ENCODE data around the gene TMEM175. TPM values are rescaled to one million over a fixed set of nuclear protein-coding genes. Genes with fewer than 3 reads are reported as not detected.

The TMEM175 gene
- total RNA-seq, 1 experiment from 2014 or later: 22.3 TPM

GRCh38 chr4:911221-911751 lies 21.0 kb upstream of the TMEM175 start:
- Mint-ChIP-seq H3K4me3 (ENCODE audit: unreplicated experiment) (no peak overlapping the region), H3K27ac (ENCODE audit: unreplicated experiment) (no peak overlapping the region), H3K4me1 (ENCODE audit: low read depth, unreplicated experiment) (no peaks in the 10 kb centered on the region), H3K36me3 (ENCODE audit: insufficient read depth, unreplicated experiment) (peaks cover 31% of the 10 kb centered on the region), H3K9me3 (ENCODE audit: unreplicated experiment) (no peaks in the 10 kb centered on the region), H3K27me3 (ENCODE audit: insufficient read depth, unreplicated experiment) (no peaks in the 10 kb centered on the region)
- Histone ChIP-seq H3K4me1 (no peaks in the 10 kb centered on the region), H3K4me3 (ENCODE audit: low read depth, low read length) (no peak overlapping the region), H3K9me3 (no peaks in the 10 kb centered on the region), H3K36me3 (ENCODE audit: control insufficient read depth, insufficient read depth, low read length) (no peaks in the 10 kb centered on the region; the same call in 1 of the 2 replicates), H3K27me3 (replicated peaks; ENCODE audit: control insufficient read depth, insufficient read depth, low read length) (no peaks in the 10 kb centered on the region)
- BruUV-seq (replicated peaks): no TSS peak
- POLR2A ChIA-PET: no interaction called here
- CTCF ChIA-PET: no interaction called here
- no peak for DNase-seq
- intact Hi-C loops (cut with micrococcal nuclease; ENCODE audit: unreplicated experiment): no loop called here
- TF ChIP-seq CTCF (IDR thresholded peaks at IDR 0.05; ENCODE audit: insufficient read depth in 1 of 2, low read depth in 1 of 2, low read length in 1 of 2, severe bottlenecking in 1 of 2, unreplicated experiment in 1 of 2): no peak

GRCh38 chr4:911871-912490 lies 20.3 kb upstream of the TMEM175 start:
- Histone ChIP-seq H3K4me3 (ENCODE audit: low read depth, low read length) (no peak overlapping the region), H3K27me3 (replicated peaks; ENCODE audit: control insufficient read depth, insufficient read depth, low read length) (no peaks in the 10 kb centered on the region), H3K36me3 (ENCODE audit: control insufficient read depth, insufficient read depth, low read length) (no peaks in the 10 kb centered on the region; the same call in 1 of the 2 replicates), H3K9me3 (no peaks in the 10 kb centered on the region), H3K4me1 (no peaks in the 10 kb centered on the region)
- intact Hi-C loops (cut with micrococcal nuclease; ENCODE audit: unreplicated experiment): no loop called here
- Mint-ChIP-seq H3K9me3 (ENCODE audit: unreplicated experiment) (no peaks in the 10 kb centered on the region), H3K4me1 (ENCODE audit: low read depth, unreplicated experiment) (no peaks in the 10 kb centered on the region), H3K36me3 (ENCODE audit: insufficient read depth, unreplicated experiment) (peaks cover 31% of the 10 kb centered on the region), H3K4me3 (ENCODE audit: unreplicated experiment) (no peak overlapping the region), H3K27ac (ENCODE audit: unreplicated experiment) (no peak overlapping the region), H3K27me3 (ENCODE audit: insufficient read depth, unreplicated experiment) (no peaks in the 10 kb centered on the region)
- DNase-seq: no peak
- ChIA-PET CTCF (no interaction called here), POLR2A (no interaction called here)
- BruUV-seq (replicated peaks): no TSS peak
- TF ChIP-seq CTCF (IDR thresholded peaks at IDR 0.05; ENCODE audit: insufficient read depth in 1 of 2, low read depth in 1 of 2, low read length in 1 of 2, severe bottlenecking in 1 of 2, unreplicated experiment in 1 of 2): no peak

GRCh38 chr4:912548-913279 lies 19.5 kb upstream of the TMEM175 start:
- peak in 1 of 2 experiments; percentile 5 for DNase-seq
- Histone ChIP-seq H3K4me3 (ENCODE audit: low read depth, low read length) (no peak overlapping the region), H3K27me3 (replicated peaks; ENCODE audit: control insufficient read depth, insufficient read depth, low read length) (no peaks in the 10 kb centered on the region), H3K36me3 (ENCODE audit: control insufficient read depth, insufficient read depth, low read length) (no peaks in the 10 kb centered on the region; the same call in 1 of the 2 replicates), H3K9me3 (no peaks in the 10 kb centered on the region), H3K4me1 (no peaks in the 10 kb centered on the region)
- no peak for TF ChIP-seq CTCF (IDR thresholded peaks at IDR 0.05; ENCODE audit: insufficient read depth in 1 of 2, low read depth in 1 of 2, low read length in 1 of 2, severe bottlenecking in 1 of 2, unreplicated experiment in 1 of 2)
- Mint-ChIP-seq H3K27me3 (ENCODE audit: insufficient read depth, unreplicated experiment) (no peaks in the 10 kb centered on the region), H3K27ac (ENCODE audit: unreplicated experiment) (no peak overlapping the region), H3K36me3 (ENCODE audit: insufficient read depth, unreplicated experiment) (peaks cover 31% of the 10 kb centered on the region), H3K4me3 (ENCODE audit: unreplicated experiment) (no peak overlapping the region), H3K9me3 (ENCODE audit: unreplicated experiment) (no peaks in the 10 kb centered on the region), H3K4me1 (ENCODE audit: low read depth, unreplicated experiment) (no peaks in the 10 kb centered on the region)
- ChIA-PET CTCF (no interaction called here), POLR2A (no interaction called here)
- BruUV-seq (replicated peaks): no TSS peak
- intact Hi-C loops (cut with micrococcal nuclease; ENCODE audit: unreplicated experiment): no loop called here
